GM12878 (cell line): ENCODE measurements around the gene IL36RN.

Source experiments
- CBFB ChIP-seq: IDR thresholded peaks from 2 replicates; pipeline ENCODE4 v1.6.1; 2016; ENCODE audit warnings: antibody characterized with exemption, low read depth
- CEBPB ChIP-seq, 2 experiments: fragments of 150-350 bp in 1 of 2; IDR thresholded peaks; 2 replicates each; pipeline ENCODE4 v1.6.1; 2012 to 2014; ENCODE audit warnings: low read depth in 2 of 2, low read length in 2 of 2, borderline replicate concordance in 1 of 2, inconsistent platforms in 1 of 2
- CTCF ChIP-seq, 3 experiments: IDR thresholded peaks in 2 of 3; conservative IDR thresholded peaks in 1 of 3; 2 replicates each; pipeline ENCODE4 v1.5.1; 2011; ENCODE audit warnings: low read depth in 3 of 3, low read length in 3 of 3, mild to moderate bottlenecking in 3 of 3, control low read depth in 2 of 3, moderate library complexity in 2 of 3, inconsistent platforms in 1 of 3, mixed read lengths in 1 of 3; ENCODE audit not compliant: control insufficient read depth in 2 of 3, insufficient read depth in 1 of 3; ENCODE audit errors: extremely low read depth in 1 of 3
- KDM1A ChIP-seq: fragments of 200-600 bp; sonication (generic); IDR thresholded peaks from 2 replicates; pipeline ENCODE4 v1.6.1; 2016; ENCODE audit warnings: borderline replicate concordance
- NR2C1 ChIP-seq: fragments of 450-650 bp; IDR thresholded peaks from 2 replicates; pipeline ENCODE4 v1.6.1; 2017; ENCODE audit warnings: antibody characterized with exemption, mild to moderate bottlenecking, moderate library complexity
- POLR2A ChIP-seq: IDR thresholded peaks from 2 replicates; pipeline ENCODE4 v1.6.1; 2011; ENCODE audit warnings: low read depth, mild to moderate bottlenecking, low read length
- POLR2AphosphoS5 ChIP-seq: IDR thresholded peaks from 2 replicates; pipeline ENCODE4 v1.6.1; 2011; ENCODE audit warnings: mild to moderate bottlenecking, low read length, inconsistent platforms
- SMAD1 ChIP-seq: fragments of 450-650 bp; IDR thresholded peaks from 2 replicates; pipeline ENCODE4 v1.6.1; 2018; ENCODE audit warnings: mild to moderate bottlenecking, low read depth; ENCODE audit not compliant: partially characterized antibody
- SRF ChIP-seq, 2 experiments: IDR thresholded peaks; 2 replicates each; pipeline ENCODE4 v1.6.1; 2011; ENCODE audit warnings: low read depth in 2 of 2, low read length in 2 of 2, mild to moderate bottlenecking in 1 of 2, moderate library complexity in 1 of 2

- TF ChIP-seq KDM1A = no peak
- TF ChIP-seq CTCF (IDR thresholded peaks at IDR 0.05 in 2 of 3, conservative IDR thresholded peaks at IDR 0.05 in 1 of 3; ENCODE audit: control insufficient read depth in 2 of 3, extremely low read depth in 1 of 3, insufficient read depth in 1 of 3, low read depth in 3 of 3, low read length in 3 of 3) = no peak
- no peak for TF ChIP-seq CEBPB (IDR thresholded peaks at IDR 0.05; ENCODE audit: borderline replicate concordance in 1 of 2, low read depth in 2 of 2, low read length in 2 of 2)
- TF ChIP-seq SRF (IDR thresholded peaks at IDR 0.05; ENCODE audit: low read depth in 2 of 2, low read length in 2 of 2) = no peak
- no peak for TF ChIP-seq NR2C1
- no peak for TF ChIP-seq SMAD1
- TF ChIP-seq POLR2A = no peak
- TF ChIP-seq POLR2AphosphoS5 = no peak
- TF ChIP-seq CBFB = no peak
Observed at GRCh38 chr2:113054066-113054465, 4.9 kb upstream of the IL36RN start.
